GM12878 (cell line): ENCODE measurements around the gene ADA. TPM values are rescaled to one million over a fixed set of nuclear protein-coding genes. Genes with fewer than 3 reads are reported as not detected.

Experiments
- ATAC-seq: fragments of 200-7000 bp; cut with Tn5 transposase; 3 replicates; pipeline ENCODE4 v1.9.1; 2020; ENCODE audit warnings: mild to moderate bottlenecking, moderate library complexity
- BruUV-seq: library from RNA; stranded (reverse); fragments of 400-500 nt; replicated peaks from 2 replicates; lab custom pipeline; 2021; lab: Mats Ljungman, UMichigan
- CTCF ChIA-PET: fragments of 300-600 bp; sonication (Branson Sonifier 250); formaldehyde crosslinking; extraction: SDS; loops from one replicate; lab custom pipeline; 2021; ENCODE audit warnings: inconsistent platforms; lab: Yijun Ruan, JAX
- POLR2A ChIA-PET: fragments of 350-600 bp; formaldehyde crosslinking; extraction: SDS; loops from one replicate; lab custom pipeline; 2021; ENCODE audit warnings: inconsistent platforms; lab: Charles Lee
- RAD21 ChIA-PET: fragments of 300-600 bp; sonication (Branson Sonifier 250); formaldehyde crosslinking; loops from one replicate; lab custom pipeline; 2023; ENCODE audit warnings: antibody characterized with exemption; ENCODE audit not compliant: unreplicated experiment; lab: Charles Lee
- SMC1A ChIA-PET: fragments of 300-600 bp; sonication (Branson Sonifier 250); formaldehyde crosslinking; loops from one replicate; lab custom pipeline; 2023; ENCODE audit not compliant: unreplicated experiment, uncharacterized antibody; lab: Charles Lee
- DNase-seq: peaks from one replicate; pipeline ENCODE4 v3.0.0-alpha.2; 2011; ENCODE audit warnings: low read depth, low spot score
- FAIRE-seq: peaks from 3 replicates; lab custom pipeline; 2011; peaks lifted over from hg19 to GRCh38; lab: Jason Lieb, UNC
- H2AFZ ChIP-seq: 2 replicates; pipeline ENCODE4 v1.6.0; 2011; ENCODE audit warnings: low read depth, low read length, control low read depth; ENCODE audit not compliant: control insufficient read depth
- H3K27ac ChIP-seq: 2 replicates; pipeline ENCODE4 v1.5.1; 2011; ENCODE audit warnings: control low read depth; ENCODE audit not compliant: control insufficient read depth, insufficient read depth
- H3K27me3 ChIP-seq, 2 experiments: replicated peaks in 1 of 2; 2 replicates each; pipeline versions ENCODE4 v1.6.0 to v1.6.1; 2011; ENCODE audit warnings: low read length in 1 of 2; ENCODE audit not compliant: control insufficient read depth in 2 of 2, insufficient read depth in 2 of 2
- H3K36me3 ChIP-seq, 2 experiments: 2 replicates each; pipeline ENCODE4 v1.5.1; 2011; ENCODE audit warnings: low read length in 1 of 2; ENCODE audit not compliant: control insufficient read depth in 2 of 2, insufficient read depth in 2 of 2
- H3K4me1 ChIP-seq: 2 replicates; pipeline ENCODE4 v1.6.1; 2011; ENCODE audit warnings: mild to moderate bottlenecking, low read length, moderate library complexity, mixed read lengths; ENCODE audit not compliant: control insufficient read depth, insufficient read depth
- H3K4me2 ChIP-seq: 2 replicates; pipeline ENCODE4 v1.6.0; 2011; ENCODE audit warnings: control low read depth; ENCODE audit not compliant: control insufficient read depth, insufficient read depth
- H3K4me3 ChIP-seq: fragments of 200-600 bp; sonication (generic); 2 replicates; pipeline ENCODE4 v1.5.1; 2016
- H3K79me2 ChIP-seq: 2 replicates; pipeline ENCODE4 v1.6.0; 2011; ENCODE audit warnings: low read length; ENCODE audit not compliant: control insufficient read depth, insufficient read depth
- H3K9ac ChIP-seq: 2 replicates; pipeline ENCODE4 v1.8.0; 2011; ENCODE audit warnings: low read length, control low read depth, mixed read lengths; ENCODE audit not compliant: control insufficient read depth, insufficient read depth
- H3K9me3 ChIP-seq: replicated peaks from 3 replicates; pipeline ENCODE4 v1.5.1; 2011; ENCODE audit warnings: mild to moderate bottlenecking, low read length; ENCODE audit not compliant: control insufficient read depth, insufficient read depth
- H4K20me1 ChIP-seq: 2 replicates; pipeline ENCODE4 v1.6.0; 2011; ENCODE audit not compliant: control insufficient read depth, insufficient read depth
- BCL3 ChIP-seq: IDR thresholded peaks from 2 replicates; pipeline ENCODE4 v1.6.1; 2011; ENCODE audit warnings: borderline replicate concordance, low read depth, mild to moderate bottlenecking, moderate library complexity, low read length; ENCODE audit not compliant: insufficient read depth, poor library complexity, severe bottlenecking
- BHLHE40 ChIP-seq, 2 experiments: fragments of 450-650 bp in 1 of 2; IDR thresholded peaks; 2 replicates each; pipeline ENCODE4 v1.6.1; 2011 to 2017; ENCODE audit warnings: low read depth in 2 of 2, borderline replicate concordance in 1 of 2, improper control_type of control experiment in 1 of 2, low read length in 1 of 2, mild to moderate bottlenecking in 1 of 2
- IKZF1 ChIP-seq: fragments of 450-650 bp; conservative IDR thresholded peaks from 2 replicates; pipeline ENCODE4 v1.6.1; 2017; ENCODE audit warnings: antibody characterized with exemption, mild to moderate bottlenecking
- KLF5 ChIP-seq: fragments of 450-650 bp; IDR thresholded peaks from 2 replicates; pipeline ENCODE4 v1.6.1; 2014; ENCODE audit warnings: mild to moderate bottlenecking; ENCODE audit not compliant: partially characterized antibody
- NBN ChIP-seq: fragments of 450-650 bp; IDR thresholded peaks from 2 replicates; pipeline ENCODE4 v1.6.1; 2016
- RAD21 ChIP-seq: IDR thresholded peaks from 2 replicates; pipeline ENCODE4 v1.6.1; 2011; ENCODE audit warnings: mild to moderate bottlenecking, low read depth, low read length, moderate library complexity; ENCODE audit not compliant: insufficient read depth
- RAD51 ChIP-seq: fragments of 450-650 bp; IDR thresholded peaks from 2 replicates; pipeline ENCODE4 v1.6.1; 2016; ENCODE audit warnings: moderate library complexity, mild to moderate bottlenecking, inconsistent platforms
- RB1 ChIP-seq: fragments of 450-650 bp; formaldehyde crosslinking; IDR thresholded peaks from 2 replicates; pipeline ENCODE4 v1.6.1; 2017; ENCODE audit warnings: mild to moderate bottlenecking, borderline replicate concordance
- RUNX3 ChIP-seq: IDR thresholded peaks from 2 replicates; pipeline ENCODE4 v1.6.1; 2012; ENCODE audit warnings: low read length, inconsistent platforms
- SIX5 ChIP-seq: IDR thresholded peaks from 2 replicates; pipeline ENCODE4 v1.6.1; 2011; ENCODE audit warnings: mild to moderate bottlenecking, low read depth, low read length, moderate library complexity; ENCODE audit not compliant: severe bottlenecking
- SMC3 ChIP-seq: IDR thresholded peaks from 2 replicates; pipeline ENCODE4 v1.6.1; 2011; ENCODE audit warnings: low read length, improper control_type of control experiment, borderline replicate concordance
- SRF ChIP-seq, 2 experiments: IDR thresholded peaks; 2 replicates each; pipeline ENCODE4 v1.6.1; 2011; ENCODE audit warnings: low read depth in 2 of 2, low read length in 2 of 2, mild to moderate bottlenecking in 1 of 2, moderate library complexity in 1 of 2
- SUZ12 ChIP-seq: fragments of 200-600 bp; sonication (generic); IDR thresholded peaks from one replicate; pipeline ENCODE4 v1.6.1; 2018; ENCODE audit warnings: antibody characterized with exemption, mild to moderate bottlenecking; ENCODE audit not compliant: unreplicated experiment
- YBX1 ChIP-seq: fragments of 450-650 bp; IDR thresholded peaks from 2 replicates; pipeline ENCODE4 v1.6.1; 2016; ENCODE audit warnings: antibody characterized with exemption
- YY1 ChIP-seq: IDR thresholded peaks from 2 replicates; pipeline ENCODE4 v1.6.1; 2011; ENCODE audit warnings: low read depth, mild to moderate bottlenecking, low read length
- ZBED1 ChIP-seq: IDR thresholded peaks from 2 replicates; pipeline ENCODE4 v1.6.1; 2016; ENCODE audit warnings: borderline replicate concordance
- ZBTB4 ChIP-seq: fragments of 450-650 bp; formaldehyde crosslinking; IDR thresholded peaks from 2 replicates; pipeline ENCODE4 v1.4.0; 2022; ENCODE audit warnings: mild to moderate bottlenecking, moderate library complexity
- ZNF207 ChIP-seq: fragments of 450-650 bp; IDR thresholded peaks from 2 replicates; pipeline ENCODE4 v1.6.1; 2014; ENCODE audit warnings: antibody characterized with exemption, mild to moderate bottlenecking, borderline replicate concordance
- WGBS: methylation state at CpG from one replicate; pipeline ENCODE4 v1.1.6; 2016; ENCODE audit warnings: low lambda C conversion rate; ENCODE audit not compliant: insufficient replicate concordance, insufficient coverage; ENCODE audit errors: missing lambda C conversion rate; 5-methylcytosine and 5-hydroxymethylcytosine counted together
- in situ Hi-C: fragments of 300-500 bp; cut with MboI; formaldehyde crosslinking; loops from 9 replicates; pipeline ENCODE4 v1.14.3; 2018; ENCODE audit warnings: mixed read lengths
- intact Hi-C: fragments of 100-400 bp; cut with micrococcal nuclease; formaldehyde crosslinking; loops from one replicate; pipeline ENCODE4 v1.14.2; 2022; ENCODE audit not compliant: unreplicated experiment
- polyA plus RNA-seq, 11 experiments: library from polyadenylated mRNA; depleted of rRNA in 4 of 11; unstranded in 6 of 11; stranded (reverse) in 5 of 11; fragments of >200 nt; fragmentation: Nextera tagmentation in 4 of 11; fragmentation: Illumina TruSeq in 1 of 11; extraction: Ambion mirVana in 4 of 11; extraction: Trizol in 1 of 11; gene quantifications; 1 replicate in 1 of 11; 2 replicates in 10 of 11; pipeline versions ENCODE4 v1.2.1 to v1.2.3, GENCODE V29; 2011 to 2016; ENCODE audit warnings: inconsistent platforms in 2 of 11, missing spikeins in 2 of 11, low read depth in 1 of 11
- total RNA-seq, 4 experiments: library from RNA; depleted of rRNA in 3 of 4; stranded (reverse); fragments of >200 nt in 3 of 4; fragmentation: Illumina TruSeq in 1 of 4; extraction: Trizol in 1 of 4; gene quantifications; 2 replicates each; pipeline versions ENCODE4 v1.2.1 to v1.2.3, GENCODE V29; 2013 to 2021

The ADA gene
- total and polyA plus RNA-seq, 10 of the 15 experiments (the other 5 are each of a cell fraction or from before 2014, with no cell fraction given) = 40.9 to 217 (median 90.8) TPM

GRCh38 chr20:44683263-44684046 lies 32.0 kb upstream of the ADA start:
- in situ Hi-C loops (no loop called here), intact Hi-C loops (loop anchor here (1.0 to 5.0 kb wide), 4 partner anchors 37 to 466 kb away; no protein-coding TSS in a partner anchor)
- Histone ChIP-seq H3K4me1 (peaks cover 6% of the 10 kb centered on the region), H4K20me1 (no peaks in the 10 kb centered on the region), H3K4me3 (no peak overlapping the region), H3K27me3 (no peaks in the 10 kb centered on the region), H2AFZ (peak overlapping the region; percentile 71), H3K27ac (no peak overlapping the region), H3K9me3 (no peaks in the 10 kb centered on the region; the same call in 2 of the 3 replicates), H3K9ac (no peak overlapping the region), H3K79me2 (no peaks in the 10 kb centered on the region), H3K4me2 (no peak overlapping the region), H3K36me3 (no peaks in the 10 kb centered on the region)
- ChIA-PET CTCF (interaction anchor here (0.6 to 6.7 kb wide), 64 partner anchors 10 to 466 kb away, joined by 3 to 134 read pairs (median 5); partner anchors contain the start of genes ADA, SERINC3 and TTPAL), SMC1A (interaction anchor here (0.5 to 5.7 kb wide), 44 partner anchors 9 to 793 kb away, joined by 3 to 71 read pairs (median 5); partner anchors contain the start of genes ADA, PKIG, SERINC3 and TTPAL), RAD21 (interaction anchor here (0.8 to 5.2 kb wide), 30 partner anchors 11 to 466 kb away, joined by 3 to 56 read pairs (median 6); partner anchors contain the start of genes ADA, PKIG and TTPAL), POLR2A (interaction anchor here (0.5 to 2.2 kb wide), 6 partner anchors 25 to 180 kb away, joined by 3 to 12 read pairs (median 3); no protein-coding TSS in a partner anchor)
- FAIRE-seq (peak; percentile 82), DNase-seq (peak; percentile 45), ATAC-seq (peak; percentile 96)
- no TSS peak for BruUV-seq
- 22% methylated on average over 10 of the region's 10 CpGs for WGBS
- TF ChIP-seq SRF (IDR thresholded peaks at IDR 0.05; ENCODE audit: low read depth in 2 of 2, low read length in 2 of 2) = no peak
- TF ChIP-seq SMC3 = peak; percentile 84
- TF ChIP-seq ZNF207 = no peak
- TF ChIP-seq IKZF1 = 0 out of 2 replicates have a peak, but pooled peaks have one; percentile 18
- TF ChIP-seq KLF5 = no peak
- TF ChIP-seq YBX1 = no peak
- TF ChIP-seq RB1 = 0 out of 2 replicates have a peak, but pooled peaks have one; percentile 45
- no peak for TF ChIP-seq RUNX3
- TF ChIP-seq NBN = no peak
- TF ChIP-seq SUZ12 = no peak
- TF ChIP-seq RAD51 = peak; percentile 28; the same call in 1 of the 2 replicates
- TF ChIP-seq ZBTB4 (CRISPR knock-in tag) = no peak
- TF ChIP-seq ZBED1 = no peak
- TF ChIP-seq RAD21 = peak; percentile 92
- no peak for TF ChIP-seq SIX5
- no peak for TF ChIP-seq BCL3
- TF ChIP-seq YY1 = peak; percentile 90
- peak in 1 of 2 experiments; percentile 40; a peak in 1 of 4 replicates for TF ChIP-seq BHLHE40 (IDR thresholded peaks at IDR 0.05; ENCODE audit: borderline replicate concordance in 1 of 2, low read depth in 2 of 2, low read length in 1 of 2)
